Retina (tissue), 1 donor: Measurements from ENCODE around the gene GMFB.
"Not testable (repeated sequence)": the region's sequence is repeated elsewhere in the genome, so short reads cannot be mapped to it uniquely, and the experiment has no call there.

Source experiments
- DNase-seq: peaks from one replicate; pipeline ENCODE4 v3.0.0-alpha.2; 2016

The GMFB gene

GRCh38 chr14:54457609-54457996 is 31.2 kb downstream of the GMFB start:
- no peak for DNase-seq

- not testable (repeated sequence) for DNase-seq
Observed at GRCh38 chr14:54456820-54457608, 31.8 kb downstream of the GMFB start.

GRCh38 chr14:54455363-54455762 is 33.4 kb downstream of the GMFB start:
- DNase-seq: no peak

- not testable (repeated sequence) for DNase-seq
Observed at GRCh38 chr14:54453990-54454389, 34.8 kb downstream of the GMFB start.

GRCh38 chr14:54453252-54453651 is 35.5 kb downstream of the GMFB start:
- DNase-seq: no peak

GRCh38 chr14:54451961-54452360 is 36.8 kb downstream of the GMFB start:
- DNase-seq: no peak

GRCh38 chr14:54451121-54451601 is 37.6 kb downstream of the GMFB start:
- DNase-seq: no peak

GRCh38 chr14:54450535-54450934 is 38.2 kb downstream of the GMFB start:
- no peak for DNase-seq

- DNase-seq: no peak
Observed at GRCh38 chr14:54447231-54447692, 41.5 kb downstream of the GMFB start.

- DNase-seq: no peak
Observed at GRCh38 chr14:54446161-54446693, 42.6 kb downstream of the GMFB start.

- no peak for DNase-seq
Observed at GRCh38 chr14:54444681-54445080, 44.1 kb downstream of the GMFB start.

- no peak for DNase-seq
Observed at GRCh38 chr14:54443981-54444380, 44.8 kb downstream of the GMFB start.

- not testable (repeated sequence) for DNase-seq
Observed at GRCh38 chr14:54442961-54443360, 45.8 kb downstream of the GMFB start.

GRCh38 chr14:54440873-54441868 is 47.6 kb downstream of the GMFB start, which contains the start of gene CNIH1:
TSS of gene CNIH1 (minus strand) at chr14:54441374. CDS start at chr14:54441327, 47 bp downstream.
- peak; percentile 99 for DNase-seq

- DNase-seq: no peak
Observed at GRCh38 chr14:54440476-54440872, 48.3 kb downstream of the GMFB start.

GRCh38 chr14:54440037-54440436 is 48.7 kb downstream of the GMFB start:
- DNase-seq: peak; percentile 6

GRCh38 chr14:54438703-54439102 is 50.1 kb downstream of the GMFB start:
- no peak for DNase-seq

GRCh38 chr14:54437954-54438353 is 50.8 kb downstream of the GMFB start:
- not testable (repeated sequence) for DNase-seq

GRCh38 chr14:54435500-54435981 is 53.2 kb downstream of the GMFB start:
- no peak for DNase-seq

- no peak for DNase-seq
Observed at GRCh38 chr14:54428527-54428926, 60.3 kb downstream of the GMFB start.

- DNase-seq: no peak
Observed at GRCh38 chr14:54427871-54428270, 60.9 kb downstream of the GMFB start.

GRCh38 chr14:54425537-54426274 is 63.1 kb downstream of the GMFB start:
- DNase-seq: no peak
